Stimulated activated CD8-positive, alpha-beta memory T cell treated with anti-CD3 and anti-CD28 coated beads, Interleukin-12 subunit alpha, Interleukin-12 subunit beta, amount 100 ng/mL, for 24 hours (primary cell): ENCODE measurements around the gene RBM38.

Experiments used
- DNase-seq: peaks from one replicate; pipeline ENCODE4 v3.0.0-alpha.2; 2020; ENCODE audit errors: extremely low read depth

RBM38 gene

GRCh38 chr20:57391439-57392301, 474 bp downstream of the RBM38 start:
- no peak for DNase-seq

- DNase-seq, result no peak
These were observed 1.5 kb downstream of the RBM38 start for GRCh38 chr20:57392512-57393271.

GRCh38 chr20:57393321-57394120, 2.3 kb downstream of the RBM38 start:
- no peak for DNase-seq

GRCh38 chr20:57394121-57395082, 3.2 kb downstream of the RBM38 start:
- DNase-seq, result no peak

GRCh38 chr20:57395111-57395966, 4.1 kb downstream of the RBM38 start:
- DNase-seq, result no peak

- no peak for DNase-seq
These were observed 5.2 kb downstream of the RBM38 start for GRCh38 chr20:57396212-57396983.

- no peak for DNase-seq
These were observed 5.9 kb downstream of the RBM38 start for GRCh38 chr20:57396984-57397692.

GRCh38 chr20:57397693-57398108, 6.5 kb downstream of the RBM38 start:
- DNase-seq, result no peak

- peak; percentile 73 for DNase-seq
These were observed 7.1 kb downstream of the RBM38 start for GRCh38 chr20:57398231-57398821.

GRCh38 chr20:57398901-57399535, 7.8 kb downstream of the RBM38 start:
- DNase-seq, result no peak

GRCh38 chr20:57399587-57400155, 8.5 kb downstream of the RBM38 start:
- DNase-seq, result no peak

- DNase-seq, result no peak
These were observed 9.1 kb downstream of the RBM38 start for GRCh38 chr20:57400231-57400701.

- no peak for DNase-seq
These were observed 9.8 kb downstream of the RBM38 start for GRCh38 chr20:57400821-57401564.

GRCh38 chr20:57401565-57401918, 10.3 kb downstream of the RBM38 start:
- DNase-seq, result no peak

- no peak for DNase-seq
These were observed 11.3 kb downstream of the RBM38 start for GRCh38 chr20:57402206-57403125.
